GM23248 (cell line): ENCODE measurements around the gene RBP7.

Experiments
- EZH2 ChIP-seq: fragments of 200-600 bp; sonication (generic); IDR thresholded peaks from 2 replicates; pipeline ENCODE4 v1.6.1; 2018; ENCODE audit warnings: antibody characterized with exemption, mild to moderate bottlenecking; ENCODE audit not compliant: insufficient read depth, poor library complexity, severe bottlenecking
- EZH2phosphoT487 ChIP-seq: fragments of 200-600 bp; sonication (generic); IDR thresholded peaks from 2 replicates; pipeline ENCODE4 v1.6.1; 2018; ENCODE audit warnings: antibody characterized with exemption, moderate library complexity, mild to moderate bottlenecking, low read depth; ENCODE audit not compliant: insufficient read depth

DNA sequence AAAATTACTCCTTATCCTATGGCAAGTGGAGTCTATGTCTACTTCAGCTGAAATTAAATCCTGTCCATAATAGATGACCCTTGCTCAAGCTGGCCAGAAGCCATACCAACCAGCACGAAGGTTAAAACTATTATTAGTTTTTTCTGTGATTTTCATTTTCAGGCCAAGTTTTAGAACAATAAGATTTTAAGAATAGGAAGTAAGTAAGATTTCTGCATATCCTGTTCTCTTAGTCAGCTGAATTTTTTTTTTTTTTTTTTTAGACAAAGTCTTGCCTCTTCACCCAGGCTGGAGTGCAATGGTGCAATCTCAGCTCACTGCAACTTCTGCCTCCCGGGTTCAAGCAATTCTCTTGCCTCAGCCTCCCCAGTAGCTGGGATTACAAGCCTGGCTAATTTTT lies 6.1 kb upstream of the RBP7 start:
- TF ChIP-seq EZH2 (no peak), EZH2phosphoT487 (no peak)
